ENCODE measurements around the gene AMBRA1.

DNA sequence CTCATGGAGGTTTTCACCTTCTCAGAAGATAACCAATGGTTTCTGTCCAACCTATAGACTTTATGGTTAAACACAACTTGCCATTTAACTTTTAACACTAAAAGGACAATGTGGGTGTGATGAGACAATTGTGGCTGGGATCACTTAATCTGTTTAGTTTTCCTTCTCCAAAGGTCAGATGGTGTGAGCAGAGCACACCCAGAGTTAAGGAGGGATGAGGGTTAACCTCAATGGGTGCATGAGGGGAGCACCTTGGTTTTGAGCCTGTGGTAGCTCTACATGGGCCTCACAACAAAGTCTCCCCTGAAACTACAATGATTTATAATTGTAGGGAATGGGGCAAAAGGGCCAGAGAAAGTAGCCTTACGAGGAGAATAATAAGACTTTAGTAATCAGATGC, 173.3 kb downstream of the AMBRA1 start:
- TF ChIP-seq, protein P1, sequence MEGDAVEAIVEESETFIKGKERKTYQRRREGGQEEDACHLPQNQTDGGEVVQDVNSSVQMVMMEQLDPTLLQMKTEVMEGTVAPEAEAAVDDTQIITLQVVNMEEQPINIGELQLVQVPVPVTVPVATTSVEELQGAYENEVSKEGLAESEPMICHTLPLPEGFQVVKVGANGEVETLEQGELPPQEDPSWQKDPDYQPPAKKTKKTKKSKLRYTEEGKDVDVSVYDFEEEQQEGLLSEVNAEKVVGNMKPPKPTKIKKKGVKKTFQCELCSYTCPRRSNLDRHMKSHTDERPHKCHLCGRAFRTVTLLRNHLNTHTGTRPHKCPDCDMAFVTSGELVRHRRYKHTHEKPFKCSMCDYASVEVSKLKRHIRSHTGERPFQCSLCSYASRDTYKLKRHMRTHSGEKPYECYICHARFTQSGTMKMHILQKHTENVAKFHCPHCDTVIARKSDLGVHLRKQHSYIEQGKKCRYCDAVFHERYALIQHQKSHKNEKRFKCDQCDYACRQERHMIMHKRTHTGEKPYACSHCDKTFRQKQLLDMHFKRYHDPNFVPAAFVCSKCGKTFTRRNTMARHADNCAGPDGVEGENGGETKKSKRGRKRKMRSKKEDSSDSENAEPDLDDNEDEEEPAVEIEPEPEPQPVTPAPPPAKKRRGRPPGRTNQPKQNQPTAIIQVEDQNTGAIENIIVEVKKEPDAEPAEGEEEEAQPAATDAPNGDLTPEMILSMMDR (IDR thresholded peaks at IDR 0.05): no peak
- TF ChIP-seq POLR2A (IDR thresholded peaks at IDR 0.05): no peak
